PC-3 (cell line): ENCODE measurements around the gene DAPK1.

Source experiments
- CTCF ChIP-seq: fragments of 300-600 bp; sonication (generic); conservative IDR thresholded peaks from 2 replicates; pipeline ENCODE4 v1.5.1; 2017; ENCODE audit warnings: antibody characterized with exemption, low read depth, mild to moderate bottlenecking, low read length
- EZH2phosphoT487 ChIP-seq: fragments of 300-600 bp; sonication (generic); IDR thresholded peaks from 2 replicates; pipeline ENCODE4 v1.6.1; 2018; ENCODE audit warnings: mild to moderate bottlenecking, antibody characterized with exemption, low read length, borderline replicate concordance

GRCh38 chr9:87618931-87619330 is 121.3 kb downstream of the DAPK1 start:
- TF ChIP-seq CTCF (no peak), EZH2phosphoT487 (no peak)
